PFSK-1 (cell line): Measurements from ENCODE around the gene HOXA5. TPM values are rescaled to one million over a fixed set of nuclear protein-coding genes. Genes with fewer than 3 reads are reported as not detected.

Experiments
- FOXP2 ChIP-seq: optimal IDR thresholded peaks from 2 replicates; pipeline ENCODE3; 2011; ENCODE audit warnings: borderline replicate concordance, control low read depth, inconsistent platforms; ENCODE audit not compliant: insufficient read depth; ENCODE audit errors: extremely low read length, extremely low read depth
- POLR2AphosphoS5 ChIP-seq: IDR thresholded peaks from 2 replicates; pipeline ENCODE4 v1.6.1; 2012; ENCODE audit warnings: low read depth, mild to moderate bottlenecking, control low read depth, low read length, moderate library complexity
- SIN3A ChIP-seq: IDR thresholded peaks from 2 replicates; pipeline ENCODE4 v1.6.1; 2012; ENCODE audit warnings: mild to moderate bottlenecking, low read length, moderate library complexity, borderline replicate concordance; ENCODE audit not compliant: insufficient read depth
- TAF1 ChIP-seq: IDR thresholded peaks from 2 replicates; pipeline ENCODE4 v1.6.1; 2012; ENCODE audit warnings: low read length, control low read depth, borderline replicate concordance; ENCODE audit not compliant: insufficient read depth
- polyA plus RNA-seq: library from polyadenylated mRNA; unstranded; fragments of >200 nt; gene quantifications from one replicate; pipeline ENCODE4 v1.2.1, GENCODE V29; 2012; ENCODE audit warnings: low read depth, missing spikeins; ENCODE audit not compliant: insufficient read length
- TF ChIP-seq, protein P1 (sequence below), 2 experiments: IDR thresholded peaks; 2 replicates each; pipeline versions ENCODE4 v1.6.1 to v1.8.0; 2011 to 2012; ENCODE audit warnings: low read depth in 2 of 2, low read length in 2 of 2, control low read depth in 1 of 2, inconsistent platforms in 1 of 2, mild to moderate bottlenecking in 1 of 2, moderate library complexity in 1 of 2; ENCODE audit not compliant: insufficient read depth in 1 of 2

HOXA5 gene
- polyA plus RNA-seq: not detected

DNA sequence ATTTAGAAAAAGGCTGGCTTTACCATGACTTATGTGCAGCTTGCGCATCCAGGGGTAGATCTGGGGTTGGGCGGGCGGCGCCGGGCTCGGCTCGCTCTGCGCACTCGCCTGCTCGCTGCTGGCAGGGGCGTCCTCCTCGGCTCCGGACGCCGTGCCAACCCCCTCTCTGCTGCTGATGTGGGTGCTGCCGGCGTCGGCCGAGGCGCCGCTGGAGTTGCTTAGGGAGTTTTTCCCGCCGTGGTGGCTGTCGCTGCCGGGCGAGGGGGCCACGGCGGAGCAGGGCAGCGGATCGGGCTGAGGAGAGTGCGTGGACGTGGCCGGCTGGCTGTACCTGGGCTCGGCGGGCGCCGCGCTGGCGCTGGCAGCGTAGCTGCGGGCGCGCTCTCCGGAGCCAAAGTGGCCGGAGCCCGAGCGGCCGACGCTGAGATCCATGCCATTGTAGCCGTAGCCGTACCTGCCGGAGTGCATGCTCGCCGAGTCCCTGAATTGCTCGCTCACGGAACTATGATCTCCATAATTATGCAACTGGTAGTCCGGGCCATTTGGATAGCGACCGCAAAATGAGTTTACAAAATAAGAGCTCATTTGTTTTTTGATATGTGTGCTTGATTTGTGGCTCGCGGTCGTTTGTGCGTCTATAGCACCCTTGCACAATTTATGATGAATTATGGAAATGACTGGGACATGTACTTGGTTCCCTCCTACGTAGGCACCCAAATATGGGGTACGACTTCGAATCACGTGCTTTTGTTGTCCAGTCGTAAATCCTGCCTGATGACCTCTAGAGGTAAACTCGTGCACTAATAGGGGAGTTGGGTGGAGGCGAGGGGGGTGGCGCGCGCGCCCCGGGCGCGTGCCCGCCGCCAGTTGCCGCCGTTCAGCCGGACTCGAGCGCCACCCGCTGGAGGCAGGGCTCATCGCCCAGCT lies at the start of gene HOXA5:
HOXA5 (minus strand) TSS at position 659 of the 927 bp plus-strand sequence; CDS start at position 585, 74 bp downstream.
- TF ChIP-seq POLR2AphosphoS5 (no peak), FOXP2 (no peak), TAF1 (no peak), SIN3A (no peak)
- TF ChIP-seq, protein P1, sequence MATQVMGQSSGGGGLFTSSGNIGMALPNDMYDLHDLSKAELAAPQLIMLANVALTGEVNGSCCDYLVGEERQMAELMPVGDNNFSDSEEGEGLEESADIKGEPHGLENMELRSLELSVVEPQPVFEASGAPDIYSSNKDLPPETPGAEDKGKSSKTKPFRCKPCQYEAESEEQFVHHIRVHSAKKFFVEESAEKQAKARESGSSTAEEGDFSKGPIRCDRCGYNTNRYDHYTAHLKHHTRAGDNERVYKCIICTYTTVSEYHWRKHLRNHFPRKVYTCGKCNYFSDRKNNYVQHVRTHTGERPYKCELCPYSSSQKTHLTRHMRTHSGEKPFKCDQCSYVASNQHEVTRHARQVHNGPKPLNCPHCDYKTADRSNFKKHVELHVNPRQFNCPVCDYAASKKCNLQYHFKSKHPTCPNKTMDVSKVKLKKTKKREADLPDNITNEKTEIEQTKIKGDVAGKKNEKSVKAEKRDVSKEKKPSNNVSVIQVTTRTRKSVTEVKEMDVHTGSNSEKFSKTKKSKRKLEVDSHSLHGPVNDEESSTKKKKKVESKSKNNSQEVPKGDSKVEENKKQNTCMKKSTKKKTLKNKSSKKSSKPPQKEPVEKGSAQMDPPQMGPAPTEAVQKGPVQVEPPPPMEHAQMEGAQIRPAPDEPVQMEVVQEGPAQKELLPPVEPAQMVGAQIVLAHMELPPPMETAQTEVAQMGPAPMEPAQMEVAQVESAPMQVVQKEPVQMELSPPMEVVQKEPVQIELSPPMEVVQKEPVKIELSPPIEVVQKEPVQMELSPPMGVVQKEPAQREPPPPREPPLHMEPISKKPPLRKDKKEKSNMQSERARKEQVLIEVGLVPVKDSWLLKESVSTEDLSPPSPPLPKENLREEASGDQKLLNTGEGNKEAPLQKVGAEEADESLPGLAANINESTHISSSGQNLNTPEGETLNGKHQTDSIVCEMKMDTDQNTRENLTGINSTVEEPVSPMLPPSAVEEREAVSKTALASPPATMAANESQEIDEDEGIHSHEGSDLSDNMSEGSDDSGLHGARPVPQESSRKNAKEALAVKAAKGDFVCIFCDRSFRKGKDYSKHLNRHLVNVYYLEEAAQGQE (IDR thresholded peaks at IDR 0.05; ENCODE audit: insufficient read depth in 1 of 2, low read depth in 2 of 2, low read length in 2 of 2): no peak

DNA sequence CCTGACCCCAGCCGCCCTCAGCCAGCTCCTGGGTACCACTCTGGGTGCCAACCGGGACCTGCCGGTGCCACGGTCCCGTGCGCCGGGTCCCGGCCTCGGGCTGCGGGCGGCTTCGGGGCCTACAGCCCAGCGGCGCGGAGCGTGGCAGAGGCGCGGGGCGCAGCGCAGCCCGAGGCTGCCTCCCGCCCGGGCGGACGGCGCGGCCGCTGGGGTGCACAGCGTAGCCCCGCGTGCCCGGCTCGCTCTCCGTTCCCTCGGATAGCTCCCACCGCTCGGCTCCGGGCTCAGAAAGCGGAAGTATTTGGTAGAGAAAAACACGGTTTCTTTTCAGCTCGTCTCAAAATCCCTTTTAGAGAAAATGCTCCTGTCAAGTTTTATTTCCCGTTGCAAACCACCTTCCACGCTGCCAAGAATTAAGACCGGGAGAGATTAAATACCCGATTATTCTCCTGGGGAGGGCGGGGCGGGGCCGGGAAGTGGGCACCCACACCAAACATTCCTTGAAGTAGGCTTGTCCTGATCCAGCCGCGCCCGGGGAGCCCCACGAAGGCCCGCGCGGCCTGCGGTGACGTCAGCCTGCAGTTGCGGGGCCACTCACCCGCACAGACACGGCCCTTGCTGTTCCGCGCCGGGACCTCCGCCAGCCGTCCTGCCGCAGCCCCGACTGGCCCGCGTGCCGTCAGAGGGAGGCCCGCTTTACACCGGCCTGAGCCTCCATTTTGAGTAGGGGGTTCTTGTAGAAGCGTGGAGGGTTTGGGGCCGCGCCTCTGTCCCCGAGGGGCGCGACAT lies 49.3 kb upstream of the HOXA5 start:
- TF ChIP-seq TAF1 (no peak), POLR2AphosphoS5 (no peak), FOXP2 (no peak), SIN3A (no peak)
- TF ChIP-seq, protein P1 (IDR thresholded peaks at IDR 0.05; ENCODE audit: insufficient read depth in 1 of 2, low read depth in 2 of 2, low read length in 2 of 2): no peak

GRCh38 chr7:27191833-27192545 lies 48.5 kb upstream of the HOXA5 start:
- TF ChIP-seq TAF1 (no peak), POLR2AphosphoS5 (no peak), FOXP2 (no peak), SIN3A (no peak)
- TF ChIP-seq, protein P1 (IDR thresholded peaks at IDR 0.05; ENCODE audit: insufficient read depth in 1 of 2, low read depth in 2 of 2, low read length in 2 of 2): no peak

DNA sequence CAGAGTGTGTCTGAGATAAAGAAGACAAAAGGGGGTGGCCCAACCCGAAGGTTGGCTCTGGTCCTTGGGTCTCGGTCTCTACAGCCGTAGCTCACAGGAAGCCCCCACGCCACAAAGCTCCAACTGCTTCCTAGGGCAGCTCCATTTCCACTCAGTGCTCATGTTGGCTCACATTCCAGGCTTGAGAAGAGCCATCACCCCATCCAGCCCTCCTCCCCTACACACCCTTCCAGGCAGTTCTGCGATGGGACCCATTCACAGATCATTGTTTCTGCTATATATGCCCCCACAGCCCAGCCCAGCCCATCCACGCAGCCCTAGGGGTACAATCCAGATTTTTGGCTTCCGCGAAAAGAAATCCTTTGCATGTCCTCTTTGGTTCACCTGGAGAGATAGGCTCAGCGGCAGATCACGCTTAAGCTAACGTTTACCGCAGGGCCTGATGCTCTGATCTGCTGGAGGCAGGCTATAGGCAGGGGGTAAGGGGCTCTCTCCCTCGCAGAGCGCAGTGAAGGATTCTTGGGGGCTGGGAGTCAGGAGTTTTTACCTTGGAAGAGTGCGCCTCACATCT lies 47.8 kb upstream of the HOXA5 start:
- TF ChIP-seq POLR2AphosphoS5 (no peak), FOXP2 (no peak), SIN3A (no peak), TAF1 (no peak)
- TF ChIP-seq, protein P1 (IDR thresholded peaks at IDR 0.05; ENCODE audit: insufficient read depth in 1 of 2, low read depth in 2 of 2, low read length in 2 of 2): no peak
